T-helper 2 cell treated with Interferon-gamma antibody and Interleukin-4, amounts not matched to agents 100 ng/mL and 5 ng/mL, for 36 hours (primary cell): ENCODE results near the gene ASB6. TPM values are rescaled to one million over a fixed set of nuclear protein-coding genes. Genes with fewer than 3 reads are reported as not detected.
"Not testable (repeated sequence)": the region's sequence is repeated elsewhere in the genome, so short reads cannot be mapped to it uniquely, and the experiment has no call there.

Experiments
- intact Hi-C: fragments of 100-400 bp; cut with micrococcal nuclease; formaldehyde crosslinking; loops from one replicate; pipeline ENCODE4 v1.15.1; 2023
- total RNA-seq: library from RNA; stranded (reverse); gene quantifications from 2 replicates; pipeline ENCODE4 v1.2.3, GENCODE V29; 2022

The ASB6 gene
- total RNA-seq, 1 donor from 2014 or later = 23.7 TPM

DNA sequence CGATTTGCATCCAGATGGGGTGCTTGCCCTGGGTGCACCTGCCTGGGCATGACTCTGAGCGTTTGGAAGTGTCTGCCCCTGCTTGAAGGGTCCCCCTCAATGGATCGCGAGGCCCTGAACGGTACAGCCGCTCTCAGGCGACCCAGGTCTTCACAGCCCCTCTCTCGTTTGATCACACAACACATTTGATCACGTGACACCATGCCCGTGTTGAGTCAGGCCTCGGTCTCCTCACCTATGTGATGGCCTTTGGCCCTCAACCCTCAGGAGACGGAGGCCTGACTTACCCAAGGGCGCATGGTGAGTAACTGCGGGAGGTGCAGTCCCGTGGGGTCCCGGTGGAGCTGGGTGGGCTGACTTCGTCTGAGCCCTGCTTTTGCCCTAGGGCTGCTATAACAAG, 3.0 kb upstream of the ASB6 start:
- intact Hi-C loops = loop anchor here (5.0 kb wide), 2 partner anchors 92 to 157 kb away; partner anchors contain the start of gene TOR1B

DNA sequence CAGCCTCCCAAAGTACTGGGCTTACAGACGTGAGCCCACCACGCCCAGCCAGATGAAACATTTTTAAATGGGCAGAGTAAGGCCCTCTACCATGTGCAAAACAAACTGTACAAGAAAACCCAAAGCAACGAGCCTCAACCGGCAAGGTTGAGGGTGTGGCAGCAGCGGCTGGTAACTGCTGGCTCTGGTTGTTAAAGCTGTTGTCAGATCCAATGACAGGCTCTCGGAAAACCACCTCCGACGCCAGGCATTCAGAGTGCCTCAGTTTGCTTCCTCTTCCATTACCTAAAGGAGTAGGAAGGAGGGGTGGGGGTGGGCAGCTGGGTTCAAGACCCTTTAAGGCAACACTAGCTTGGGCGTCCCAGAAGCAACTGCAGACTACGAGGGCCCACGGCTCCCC, 2.4 kb upstream of the ASB6 start:
- intact Hi-C loops = loop anchor here (5.0 kb wide), 2 partner anchors 93 to 158 kb away; partner anchors contain the start of gene TOR1B

DNA sequence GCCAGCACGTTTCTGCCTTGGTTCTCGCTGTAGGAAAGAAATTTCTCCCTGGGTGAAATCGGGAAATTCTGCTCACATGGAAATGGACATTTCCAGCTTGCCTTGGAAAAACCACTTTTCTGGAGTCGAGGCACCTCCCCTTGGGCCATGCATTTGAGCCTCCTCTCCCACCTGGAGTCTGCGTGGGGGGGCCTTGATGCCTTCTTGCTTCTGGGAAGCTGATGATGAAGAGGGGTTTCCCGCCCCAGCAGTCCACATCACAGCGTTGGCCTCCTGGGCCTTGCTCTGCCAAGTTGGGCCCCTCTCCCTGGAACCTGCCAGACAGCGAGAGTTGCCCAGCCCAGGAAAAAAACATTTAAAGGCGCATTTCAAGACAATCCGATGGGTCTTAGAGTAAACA, 1.8 kb upstream of the ASB6 start:
- intact Hi-C loops = loop anchor here (5.0 kb wide), 2 partner anchors 94 to 159 kb away; partner anchors contain the start of gene TOR1B

DNA sequence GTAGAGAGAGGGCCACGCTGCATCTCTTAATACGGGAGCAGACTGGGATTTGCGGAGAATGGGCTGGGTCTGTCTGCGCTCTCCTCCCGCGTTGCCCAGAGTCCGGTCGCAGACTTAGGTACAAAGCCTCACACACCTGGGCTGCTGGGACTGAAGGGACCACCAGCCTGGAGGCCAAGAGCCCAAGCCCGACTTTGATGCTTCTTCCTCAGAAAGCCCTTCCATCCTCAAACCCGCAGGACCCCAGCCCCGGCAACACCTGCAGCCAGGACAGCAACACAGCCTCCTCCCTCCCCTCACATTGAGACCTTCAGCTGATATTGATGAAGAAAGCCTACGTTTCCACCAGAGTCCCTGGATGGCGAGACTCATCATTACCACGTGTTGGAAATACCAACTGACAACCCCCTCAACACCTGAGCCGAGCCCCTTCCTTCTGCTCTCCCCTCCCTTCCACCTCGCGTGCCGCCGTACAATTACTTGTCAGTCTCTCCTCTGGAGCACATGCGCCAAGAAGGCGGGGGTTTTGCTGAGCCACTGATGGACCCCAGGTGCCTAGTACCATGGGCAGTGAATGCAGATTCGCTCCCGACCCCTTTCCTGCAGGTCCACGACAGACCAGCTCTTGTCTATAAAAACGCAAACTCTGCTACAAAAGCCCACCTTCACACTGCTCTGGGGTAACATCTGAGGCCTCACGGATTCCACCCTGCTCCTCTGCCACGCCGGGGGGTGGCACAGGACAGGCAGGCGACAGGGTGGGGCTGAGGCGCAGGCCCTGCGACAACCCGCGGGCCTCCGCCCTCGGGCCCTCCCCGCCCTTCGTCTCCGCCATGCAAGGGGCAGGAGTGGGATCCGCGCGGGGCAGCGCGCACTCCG, 841 bp downstream of the ASB6 start:
- intact Hi-C loops = loop anchor here (5.0 kb wide), 2 partner anchors 96 to 161 kb away; partner anchors contain the start of gene TOR1B

DNA sequence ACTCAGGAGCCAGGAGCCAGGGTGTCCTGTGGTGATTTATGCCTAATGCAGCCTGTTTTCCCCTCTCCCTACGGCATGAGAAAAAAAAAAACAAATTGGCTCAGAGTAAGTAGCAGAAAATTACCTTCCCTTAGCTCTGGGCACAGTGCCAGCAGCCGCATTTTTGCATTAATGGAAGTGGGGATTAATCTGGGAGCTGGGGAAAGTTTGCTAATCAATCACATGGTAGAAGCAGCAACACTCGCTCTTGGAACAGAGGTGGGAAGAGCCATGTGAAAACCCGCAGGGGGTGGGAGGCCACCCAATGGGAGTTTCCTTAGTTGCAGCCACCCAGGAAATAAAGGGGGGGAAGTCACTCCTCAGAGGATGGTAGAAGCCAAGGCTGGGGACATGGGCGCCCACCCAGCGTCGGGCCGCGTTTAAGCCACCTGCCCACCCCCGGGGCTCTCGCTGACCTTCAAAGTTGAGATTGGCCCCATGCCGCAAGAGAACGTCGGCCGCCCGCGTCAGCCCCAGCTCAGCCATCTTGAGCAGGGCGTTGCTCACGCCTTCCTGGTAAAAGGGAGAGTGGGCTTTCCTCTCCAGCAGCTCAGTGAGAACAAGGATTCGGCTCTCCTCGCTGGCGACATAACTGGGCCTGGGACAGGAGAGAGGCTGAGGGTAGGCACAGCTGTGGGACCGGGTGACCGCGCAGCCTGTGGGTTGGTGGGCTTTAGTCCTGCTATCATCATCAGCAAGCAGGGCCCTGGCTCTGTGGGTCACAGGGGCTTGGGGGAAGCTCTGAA, 1.7 kb downstream of the ASB6 start:
- intact Hi-C loops = loop anchor here (5.0 kb wide), 2 partner anchors 97 to 162 kb away; partner anchors contain the start of gene TOR1B

DNA sequence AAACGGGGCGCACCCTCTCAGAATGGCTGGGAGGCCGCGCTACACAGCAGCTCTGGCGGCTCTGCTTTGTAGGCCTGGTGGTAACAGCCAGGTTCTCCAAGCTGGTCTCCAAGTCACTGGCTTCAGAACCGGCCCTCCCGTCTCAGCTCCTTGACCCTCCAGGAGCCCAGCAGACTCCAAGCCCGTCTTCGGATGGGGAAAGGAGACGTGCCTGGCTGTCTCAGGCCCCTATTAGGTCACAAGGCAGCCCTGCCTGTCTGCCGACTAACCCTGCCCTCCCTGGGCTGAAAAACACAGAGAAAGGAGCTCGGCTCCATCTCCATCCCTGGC, 2.2 kb downstream of the ASB6 start:
- intact Hi-C loops = loop anchor here (5.0 kb wide), 2 partner anchors 98 to 163 kb away; partner anchors contain the start of gene TOR1B

DNA sequence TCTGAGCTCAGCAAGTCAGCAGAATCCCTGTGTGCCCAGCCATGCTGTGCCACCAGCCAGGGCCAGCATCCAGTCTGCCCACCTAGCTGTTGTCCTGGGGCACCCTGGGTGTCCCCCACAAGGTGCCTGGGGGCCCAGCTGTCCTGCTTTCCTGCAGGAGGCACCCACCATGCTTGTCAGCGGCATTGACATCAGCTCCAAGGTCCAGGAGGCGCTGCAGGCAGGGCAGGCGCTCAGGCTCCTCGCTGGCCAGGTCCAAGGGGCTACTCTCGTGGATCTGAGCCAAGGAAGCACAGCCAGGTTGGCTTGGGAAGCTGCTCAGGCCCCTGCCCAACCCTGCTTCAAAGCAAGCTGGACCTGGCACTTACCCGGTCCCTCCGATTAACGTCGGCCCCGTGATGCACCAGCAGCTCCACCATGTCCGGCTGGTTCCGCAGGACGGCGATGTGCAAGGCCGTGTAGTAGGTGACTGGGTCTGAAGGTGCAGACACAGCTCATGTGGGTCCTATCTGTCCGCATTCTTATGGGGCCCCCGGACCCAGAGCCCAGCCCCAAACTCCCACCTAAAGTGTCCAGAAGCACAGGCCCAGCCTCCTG, 2.8 kb downstream of the ASB6 start:
- intact Hi-C loops = no loop called here

GRCh38 chr9:129637673-129638439, 4.1 kb downstream of the ASB6 start:
- intact Hi-C loops = no loop called here

DNA sequence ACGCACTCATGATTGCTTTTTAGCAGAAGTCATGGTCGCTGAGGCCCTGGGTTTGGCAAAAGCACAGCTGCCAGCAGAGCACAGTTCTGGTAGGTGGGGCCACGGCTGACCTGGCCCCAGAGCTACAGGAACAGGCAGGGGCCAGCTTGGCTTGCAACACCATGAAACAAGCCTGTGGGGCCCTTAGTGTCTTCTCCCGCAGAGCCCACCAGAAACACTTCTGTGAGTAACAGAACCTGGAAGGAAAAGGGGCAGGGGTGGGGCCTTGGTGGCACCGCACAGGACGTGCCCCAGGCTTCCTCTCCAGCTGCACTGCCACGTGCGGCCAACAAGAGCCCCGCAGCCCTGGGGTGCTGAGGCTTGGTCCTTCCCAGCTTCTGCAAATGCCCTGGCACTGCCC, 4.8 kb downstream of the ASB6 start:
- intact Hi-C loops = no loop called here

DNA sequence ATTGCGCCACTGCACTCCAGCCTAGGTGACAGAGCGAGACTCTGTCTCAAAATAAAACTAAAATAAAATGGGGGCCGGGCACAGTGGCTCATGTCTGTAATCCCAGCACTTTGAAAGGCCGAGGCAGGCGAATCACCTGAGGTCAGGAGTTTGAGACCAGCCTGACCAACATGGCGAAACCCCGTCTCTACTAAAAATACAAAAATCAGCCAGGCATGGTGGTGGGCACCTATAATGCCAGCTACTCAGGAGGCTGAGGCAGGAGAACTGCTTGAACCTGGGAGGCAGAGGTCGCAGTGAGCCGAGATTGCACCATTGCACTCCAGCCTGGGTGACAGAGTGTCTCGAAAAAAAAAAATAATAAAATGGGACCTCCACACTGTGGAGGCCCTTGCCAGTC, 5.6 kb downstream of the ASB6 start:
- intact Hi-C loops = not testable (repeated sequence)

GRCh38 chr9:129635099-129636065, 6.6 kb downstream of the ASB6 start:
- intact Hi-C loops = no loop called here

GRCh38 chr9:129633848-129634247, 8.1 kb downstream of the ASB6 start:
- intact Hi-C loops = no loop called here

DNA sequence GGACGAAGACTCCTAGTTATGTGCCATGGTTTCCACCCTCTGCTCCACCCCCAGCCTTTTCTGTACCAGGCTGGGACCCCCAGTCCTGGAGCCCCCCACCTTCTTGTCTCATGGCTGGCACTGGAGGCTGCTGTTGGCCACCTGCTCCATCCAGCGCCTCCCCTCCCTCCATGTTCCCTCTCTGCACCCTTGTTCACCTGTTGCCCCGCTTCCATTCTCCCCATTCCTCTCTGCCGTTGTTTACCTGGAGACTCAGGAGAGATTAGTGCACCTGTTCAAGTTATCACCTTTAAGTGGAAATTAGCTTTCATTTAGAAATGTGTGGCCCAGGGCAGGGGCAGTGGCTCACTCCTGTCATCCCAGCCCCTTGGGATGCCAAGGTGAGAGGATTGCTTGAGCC, 8.7 kb downstream of the ASB6 start:
- intact Hi-C loops = no loop called here

- intact Hi-C loops = no loop called here
These were observed 9.5 kb downstream of the ASB6 start for GRCh38 chr9:129632460-129632859.

DNA sequence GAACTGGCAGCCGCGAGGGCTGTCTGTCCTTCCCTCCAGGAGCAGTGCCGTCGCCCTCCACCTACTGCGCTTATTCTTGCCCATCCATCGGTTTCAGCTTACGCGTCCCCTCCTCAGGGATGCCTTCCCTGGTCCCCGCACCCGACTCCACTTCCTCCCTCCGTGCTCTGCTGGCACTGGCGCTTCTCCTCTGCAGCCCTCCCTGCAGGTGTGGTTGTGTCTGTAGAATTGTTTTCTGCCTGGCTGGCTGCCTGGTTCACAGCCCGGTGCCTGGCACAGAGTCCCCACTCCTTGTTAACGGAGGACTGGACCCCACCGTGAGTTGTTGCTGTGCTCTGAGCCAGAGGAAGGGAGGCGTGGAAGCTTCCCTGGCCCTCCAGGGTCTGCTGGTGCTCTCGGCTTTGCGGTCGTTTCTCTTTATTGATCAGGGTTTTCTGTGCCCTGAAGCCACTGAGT, 10.2 kb downstream of the ASB6 start:
- intact Hi-C loops = no loop called here

DNA sequence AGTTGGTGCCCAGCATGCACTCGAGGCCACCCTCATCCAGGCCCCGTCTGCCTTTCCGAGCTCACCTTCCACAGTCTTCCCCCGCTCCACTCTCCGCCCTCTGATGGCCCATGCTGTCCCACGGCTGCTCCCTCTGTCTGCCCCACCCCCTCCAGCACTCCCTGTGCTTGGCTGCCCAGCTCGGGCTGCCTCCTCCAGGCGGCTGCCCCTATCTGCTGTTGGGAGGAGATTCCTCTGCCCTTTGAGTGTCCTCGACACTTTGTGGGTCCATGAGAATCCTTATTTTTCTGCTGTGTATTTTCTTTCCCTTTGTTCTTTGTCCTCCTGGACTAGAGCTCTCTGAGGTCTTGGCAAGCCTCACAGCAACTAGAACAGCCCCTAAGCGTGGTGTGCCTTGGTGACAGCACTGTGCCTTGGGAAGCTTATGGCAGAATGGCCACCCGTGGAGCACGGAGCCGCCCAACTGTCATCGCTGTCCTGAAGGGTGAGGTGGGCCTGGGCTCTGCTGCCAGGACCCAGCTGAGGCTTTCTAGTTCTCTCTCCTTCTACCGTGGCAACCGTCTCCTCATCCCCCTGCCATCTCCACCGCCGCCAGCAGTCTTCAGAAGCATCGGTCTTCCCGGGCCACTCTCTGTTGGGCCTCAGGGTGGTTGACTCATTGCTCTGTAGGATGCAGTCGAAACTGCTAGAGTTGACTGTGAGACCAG, 10.8 kb downstream of the ASB6 start:
- intact Hi-C loops = no loop called here

DNA sequence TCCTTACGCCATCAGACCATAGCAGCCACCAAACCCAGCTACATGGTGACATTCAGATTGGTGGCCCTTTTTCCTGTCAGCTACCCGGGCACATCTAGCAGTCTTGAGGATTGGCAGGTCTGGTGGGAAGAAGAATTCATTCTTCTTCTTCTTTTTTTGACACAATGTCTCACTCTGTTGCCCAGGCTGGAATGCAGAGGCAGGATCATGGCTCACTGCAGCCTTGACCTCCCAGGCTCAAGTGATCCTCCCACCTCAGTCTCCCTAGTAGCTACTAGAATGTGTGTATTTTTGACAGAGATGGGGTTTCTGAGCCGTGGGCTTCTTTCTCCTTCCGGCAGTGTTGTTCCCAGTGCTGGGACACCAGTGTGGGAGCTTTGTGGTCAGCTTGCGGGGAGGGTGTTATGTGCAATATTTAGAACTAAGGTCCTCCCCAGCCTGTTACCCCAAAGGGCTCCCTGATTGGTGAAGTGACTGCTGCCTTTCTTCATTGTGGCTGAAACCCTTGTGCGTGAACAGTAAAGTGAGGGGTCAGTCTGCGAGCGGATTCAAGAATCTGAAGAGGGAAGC, 12.6 kb downstream of the ASB6 start:
- intact Hi-C loops = loop anchor here (5.0 kb wide), 1 partner anchor 258 kb away; no protein-coding TSS in a partner anchor

DNA sequence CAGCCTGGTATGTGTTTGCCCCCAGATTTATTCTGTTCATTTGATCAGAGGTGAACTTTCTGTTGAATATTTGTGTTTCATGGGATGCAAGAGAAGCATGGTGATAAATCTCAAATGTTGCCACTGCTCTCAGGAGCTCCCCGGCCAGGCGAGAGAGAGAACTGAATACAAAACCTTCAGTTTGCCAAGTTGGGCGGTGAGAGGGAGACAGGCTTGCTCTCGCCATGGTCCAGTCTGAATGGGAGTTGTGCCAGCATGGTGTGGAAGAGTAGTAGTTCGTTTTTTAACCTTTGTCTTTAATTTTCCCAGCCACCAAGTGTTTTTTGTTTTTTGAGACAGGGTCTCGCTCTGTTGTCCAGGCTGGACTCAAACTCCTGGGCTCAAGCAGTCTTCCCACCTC, 13.2 kb downstream of the ASB6 start:
- intact Hi-C loops = loop anchor here (5.0 kb wide), 1 partner anchor 259 kb away; no protein-coding TSS in a partner anchor
